HCT116 (cell line): Measurements from ENCODE around the gene OLIG3. TPM values are rescaled to one million over a fixed set of nuclear protein-coding genes. Genes with fewer than 3 reads are reported as not detected.

Source experiments
- ATAC-seq: fragments of 200-7000 bp; cut with Tn5 transposase; 2 replicates; pipeline ENCODE4 v1.9.1; 2020; ENCODE audit warnings: mild to moderate bottlenecking, moderate library complexity
- BruUV-seq: library from RNA; stranded (reverse); fragments of 400-500 nt; replicated peaks from 2 replicates; lab custom pipeline; 2021; lab: Mats Ljungman, UMichigan
- CTCF ChIA-PET: fragments of 300-600 bp; sonication (Branson Sonifier 250); formaldehyde crosslinking; loops from one replicate; lab custom pipeline; 2021; ENCODE audit warnings: antibody characterized with exemption; lab: Charles Lee
- POLR2A ChIA-PET: fragments of 300-600, 350-600 bp; sonication (Branson Sonifier 250); formaldehyde crosslinking; loops from one replicate; lab custom pipeline; 2021; ENCODE audit warnings: antibody characterized with exemption; lab: Charles Lee
- RAD21 ChIA-PET, 2 experiments: fragments of 300-600 bp; sonication (Branson Sonifier 250); formaldehyde crosslinking; loops; one replicate each; lab custom pipeline; 2023; ENCODE audit warnings: low total read pairs in 2 of 2; ENCODE audit not compliant: uncharacterized antibody in 2 of 2, unreplicated experiment in 2 of 2, low non-redundant PET in 1 of 2; lab: Charles Lee
- DNase-seq: peaks from one replicate; pipeline ENCODE4 v3.0.0-alpha.2; 2010; ENCODE audit warnings: low read depth, low spot score
- H2AFZ ChIP-seq: fragments of 200-600 bp; shearing (Covaris generic), sonication (generic); 2 replicates; pipeline ENCODE4 v1.6.1; 2017; ENCODE audit warnings: low read depth, mixed run types, mixed read lengths, antibody characterized with exemption, low read length; ENCODE audit not compliant: poor library complexity, severe bottlenecking
- H3K27ac ChIP-seq: 2 replicates; pipeline ENCODE4 v1.5.1; 2012; ENCODE audit warnings: low read depth, low read length
- H3K27me3 ChIP-seq: fragments of 200-600 bp; sonication (generic); 2 replicates; pipeline ENCODE4 v1.6.1; 2016; ENCODE audit warnings: mixed run types, low read length, mixed read lengths; ENCODE audit not compliant: insufficient read depth
- H3K36me3 ChIP-seq, 2 experiments: fragments of 200-500 bp in 1 of 2; fragments of 200-600 bp in 1 of 2; sonication (Bioruptor generic) in 1 of 2; sonication (generic) in 1 of 2; 2 replicates each; pipeline versions ENCODE4 v1.5.1 to v1.6.1; 2014 to 2016; ENCODE audit warnings: low read length in 2 of 2, inconsistent platforms in 1 of 2, mixed read lengths in 1 of 2, mixed run types in 1 of 2; ENCODE audit not compliant: insufficient read depth in 2 of 2, control insufficient read depth in 1 of 2
- H3K4me1 ChIP-seq, 2 experiments: fragments of 200-600 bp in 1 of 2; sonication (generic) in 1 of 2; 2 replicates each; pipeline versions ENCODE4 v1.5.1 to v1.6.1; 2012 to 2017; ENCODE audit warnings: low read length in 2 of 2, inconsistent platforms in 1 of 2, mild to moderate bottlenecking in 1 of 2, mixed read lengths in 1 of 2, mixed run types in 1 of 2, moderate library complexity in 1 of 2; ENCODE audit not compliant: insufficient read depth in 2 of 2, control insufficient read depth in 1 of 2
- H3K4me2 ChIP-seq: fragments of 200-600 bp; sonication (generic); 2 replicates; pipeline ENCODE4 v1.6.1; 2017; ENCODE audit warnings: mixed run types, low read length, mixed read lengths
- H3K4me3 ChIP-seq, 2 experiments: fragments of 200-600 bp in 1 of 2; sonication (generic) in 1 of 2; replicated peaks in 1 of 2; 2 replicates each; pipeline ENCODE4 v1.5.1; 2011 to 2016; ENCODE audit warnings: low read length in 2 of 2, control low read depth in 1 of 2, low read depth in 1 of 2, mild to moderate bottlenecking in 1 of 2, mixed read lengths in 1 of 2, mixed run types in 1 of 2
- H3K79me2 ChIP-seq: fragments of 200-600 bp; sonication (generic); 2 replicates; pipeline ENCODE4 v1.6.1; 2017; ENCODE audit warnings: mild to moderate bottlenecking, mixed run types, low read length, moderate library complexity, mixed read lengths; ENCODE audit not compliant: insufficient read depth
- H3K9ac ChIP-seq: fragments of 200-600 bp; sonication (generic); 2 replicates; pipeline ENCODE4 v1.6.1; 2016; ENCODE audit warnings: low read length, mixed read lengths
- H3K9me2 ChIP-seq: fragments of 200-600 bp; sonication (generic), shearing (Covaris generic); 2 replicates; pipeline ENCODE4 v1.6.1; 2017; ENCODE audit warnings: mixed run types, mild to moderate bottlenecking, moderate library complexity; ENCODE audit not compliant: insufficient read depth
- H3K9me3 ChIP-seq, 2 experiments: fragments of 200-500 bp in 1 of 2; fragments of 200-600 bp in 1 of 2; sonication (Bioruptor generic) in 1 of 2; sonication (generic) in 1 of 2; 2 replicates each; pipeline ENCODE4 v1.6.1; 2014 to 2017; ENCODE audit warnings: low read length in 2 of 2, mixed read lengths in 2 of 2, inconsistent platforms in 1 of 2, low read depth in 1 of 2, mild to moderate bottlenecking in 1 of 2, mixed run types in 1 of 2, moderate library complexity in 1 of 2; ENCODE audit not compliant: control insufficient read depth in 1 of 2, insufficient read depth in 1 of 2
- H4K20me1 ChIP-seq: fragments of 200-600 bp; sonication (generic), shearing (Covaris generic); 2 replicates; pipeline ENCODE4 v1.6.1; 2017; ENCODE audit warnings: mixed run types, mild to moderate bottlenecking, moderate library complexity; ENCODE audit not compliant: insufficient read depth
- CBX3 ChIP-seq: IDR thresholded peaks from 2 replicates; pipeline ENCODE4 v1.6.1; 2012; ENCODE audit warnings: low read depth
- EGR1 ChIP-seq: IDR thresholded peaks from 2 replicates; pipeline ENCODE4 v1.6.1; 2012; ENCODE audit warnings: low read depth
- ELF1 ChIP-seq: IDR thresholded peaks from 2 replicates; pipeline ENCODE4 v1.6.1; 2012; ENCODE audit warnings: low read depth, borderline replicate concordance
- EZH2 ChIP-seq: fragments of 200-600 bp; sonication (generic); IDR thresholded peaks from 2 replicates; pipeline ENCODE4 v1.6.1; 2017; ENCODE audit warnings: antibody characterized with exemption, mixed run types
- EZH2phosphoT487 ChIP-seq: fragments of 200-600 bp; IDR thresholded peaks from 2 replicates; pipeline ENCODE4 v1.6.1; 2018; ENCODE audit warnings: antibody characterized with exemption, borderline replicate concordance
- FOSL1 ChIP-seq: IDR thresholded peaks from 2 replicates; pipeline ENCODE4 v1.6.1; 2012; ENCODE audit warnings: low read depth
- JUND ChIP-seq: IDR thresholded peaks from 2 replicates; pipeline ENCODE4 v1.6.1; 2012
- POLR2A ChIP-seq: IDR thresholded peaks from 2 replicates; pipeline ENCODE4 v1.7.0; 2011; ENCODE audit warnings: borderline replicate concordance; ENCODE audit not compliant: insufficient read depth, insufficient read length; ENCODE audit errors: extremely low read depth
- POLR2AphosphoS5 ChIP-seq: IDR thresholded peaks from 2 replicates; pipeline ENCODE4 v1.6.1; 2011; ENCODE audit warnings: mild to moderate bottlenecking, low read depth, low read length, moderate library complexity
- RAD21 ChIP-seq: IDR thresholded peaks from 2 replicates; pipeline ENCODE4 v1.6.1; 2012; ENCODE audit warnings: low read depth, mild to moderate bottlenecking
- SIN3A ChIP-seq: IDR thresholded peaks from 2 replicates; pipeline ENCODE4 v1.6.1; 2012; ENCODE audit warnings: low read depth
- SRF ChIP-seq: IDR thresholded peaks from 2 replicates; pipeline ENCODE4 v1.6.1; 2012; ENCODE audit warnings: low read depth
- TCF7L2 ChIP-seq: IDR thresholded peaks from 2 replicates; pipeline ENCODE4 v1.7.0; 2011; ENCODE audit warnings: borderline replicate concordance, inconsistent platforms; ENCODE audit not compliant: insufficient read depth, insufficient read length; ENCODE audit errors: extremely low read depth
- YY1 ChIP-seq: IDR thresholded peaks from 2 replicates; pipeline ENCODE4 v1.6.1; 2011; ENCODE audit warnings: low read length, low read depth, moderate library complexity, mild to moderate bottlenecking; ENCODE audit not compliant: insufficient replicate concordance; ENCODE audit errors: extremely low read depth
- ZFX ChIP-seq: fragments of 450-650 bp; IDR thresholded peaks from 2 replicates; pipeline ENCODE4 v1.6.1; 2017
- intact Hi-C: fragments of 100-400 bp; cut with micrococcal nuclease; formaldehyde crosslinking; loops from 2 replicates; pipeline ENCODE4 v1.10.0; 2022
- total RNA-seq: library from RNA; stranded (reverse); gene quantifications from one replicate; pipeline ENCODE4 v1.2.1, GENCODE V29; 2021; ENCODE audit not compliant: unreplicated experiment
- TF ChIP-seq, protein P1 (sequence below): IDR thresholded peaks from 2 replicates; pipeline ENCODE4 v1.6.1; 2012
- TF ChIP-seq, protein P2 (sequence below), 3 experiments: fragments of 200-600 bp in 1 of 3; sonication (generic) in 1 of 3; IDR thresholded peaks in 2 of 3; conservative IDR thresholded peaks in 1 of 3; 2 replicates each; pipeline ENCODE4 v1.5.1; 2012 to 2017; ENCODE audit warnings: low read depth in 2 of 3, low read length in 2 of 3, antibody characterized with exemption in 1 of 3, borderline replicate concordance in 1 of 3, control low read depth in 1 of 3, mild to moderate bottlenecking in 1 of 3, mixed read lengths in 1 of 3, mixed run types in 1 of 3, moderate library complexity in 1 of 3; ENCODE audit not compliant: insufficient read depth in 1 of 3
- TF ChIP-seq, protein P3 (sequence below): IDR thresholded peaks from 2 replicates; pipeline ENCODE4 v1.6.1; 2012; ENCODE audit warnings: low read depth
- TF ChIP-seq, protein P4 (sequence below): IDR thresholded peaks from 2 replicates; pipeline ENCODE4 v1.6.1; 2012

Gene OLIG3
- total RNA-seq, 1 experiment from 2014 or later = not detected

DNA sequence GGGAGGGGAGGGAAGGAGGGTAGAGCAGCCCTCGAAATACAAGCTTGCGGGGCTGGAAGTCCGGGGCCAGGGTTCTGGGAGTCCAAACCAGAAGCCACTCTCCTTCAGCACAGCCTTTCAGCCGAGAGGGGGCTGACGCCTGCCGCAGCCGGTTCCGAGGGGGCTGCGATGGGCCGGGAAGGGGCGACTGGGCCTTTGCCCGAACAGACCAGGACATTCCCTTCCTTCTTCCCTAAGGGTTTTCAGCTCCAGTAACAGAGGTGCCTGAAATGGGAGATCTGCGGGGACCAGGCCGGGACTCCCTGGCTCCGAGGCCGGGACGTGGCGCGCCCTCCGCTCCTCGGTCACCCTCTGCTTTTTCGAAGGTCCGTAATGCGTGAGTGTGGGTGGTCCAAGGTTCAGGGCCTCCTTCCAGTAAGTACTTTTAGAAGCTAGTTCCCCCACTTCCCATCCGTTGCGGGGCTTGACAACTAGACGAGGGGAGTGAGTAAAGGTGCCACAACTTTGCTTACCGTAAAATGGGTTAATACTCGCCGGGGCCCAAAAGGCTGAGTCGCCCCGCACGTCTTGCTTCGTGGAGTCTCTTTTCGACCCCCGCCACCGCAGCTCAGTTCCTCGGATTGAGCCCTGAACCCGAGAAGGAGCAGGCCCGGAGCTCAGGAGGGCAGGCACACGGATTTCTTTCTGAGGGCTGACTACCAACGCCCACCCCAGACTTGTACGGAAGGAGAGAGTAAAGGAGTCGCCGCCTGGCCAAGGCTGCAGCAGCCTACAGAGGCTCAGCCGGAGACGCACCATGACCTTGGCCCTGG, 2.9 kb upstream of the OLIG3 start:
- no peak overlapping the region for H3K4me3 ChIP-seq
- H3K9me3 ChIP-seq = no peaks in the 10 kb centered on the region
- 0 out of 2 replicates have a peak, but pooled peaks cover 4% of the 10 kb centered on the region for H3K27me3 ChIP-seq
- H3K4me2 ChIP-seq = no peak overlapping the region
- no TSS peak for BruUV-seq
- intact Hi-C loops = no loop called here
- no peaks in the 10 kb centered on the region for H3K79me2 ChIP-seq
- H4K20me1 ChIP-seq = no peaks in the 10 kb centered on the region
- no peaks in the 10 kb centered on the region for H3K4me1 ChIP-seq
- DNase-seq (no peak), ATAC-seq (no peak)
- H3K9me2 ChIP-seq = no peaks in the 10 kb centered on the region
- no peak overlapping the region for H2AFZ ChIP-seq
- H3K27ac ChIP-seq = no peak overlapping the region
- ChIA-PET RAD21 (no interaction called here), POLR2A (no interaction called here), CTCF (no interaction called here)
- H3K9ac ChIP-seq = no peak overlapping the region
- no peaks in the 10 kb centered on the region for H3K36me3 ChIP-seq
- no peak for TF ChIP-seq POLR2A
- TF ChIP-seq SRF = no peak
- no peak for TF ChIP-seq EZH2phosphoT487
- no peak for TF ChIP-seq EGR1
- no peak for TF ChIP-seq TCF7L2
- no peak for TF ChIP-seq RAD21
- TF ChIP-seq, protein P1, sequence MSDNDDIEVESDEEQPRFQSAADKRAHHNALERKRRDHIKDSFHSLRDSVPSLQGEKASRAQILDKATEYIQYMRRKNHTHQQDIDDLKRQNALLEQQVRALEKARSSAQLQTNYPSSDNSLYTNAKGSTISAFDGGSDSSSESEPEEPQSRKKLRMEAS = no peak
- TF ChIP-seq POLR2AphosphoS5 = no peak
- TF ChIP-seq JUND = no peak
- no peak for TF ChIP-seq FOSL1
- no peak for TF ChIP-seq CBX3
- TF ChIP-seq, protein P2, sequence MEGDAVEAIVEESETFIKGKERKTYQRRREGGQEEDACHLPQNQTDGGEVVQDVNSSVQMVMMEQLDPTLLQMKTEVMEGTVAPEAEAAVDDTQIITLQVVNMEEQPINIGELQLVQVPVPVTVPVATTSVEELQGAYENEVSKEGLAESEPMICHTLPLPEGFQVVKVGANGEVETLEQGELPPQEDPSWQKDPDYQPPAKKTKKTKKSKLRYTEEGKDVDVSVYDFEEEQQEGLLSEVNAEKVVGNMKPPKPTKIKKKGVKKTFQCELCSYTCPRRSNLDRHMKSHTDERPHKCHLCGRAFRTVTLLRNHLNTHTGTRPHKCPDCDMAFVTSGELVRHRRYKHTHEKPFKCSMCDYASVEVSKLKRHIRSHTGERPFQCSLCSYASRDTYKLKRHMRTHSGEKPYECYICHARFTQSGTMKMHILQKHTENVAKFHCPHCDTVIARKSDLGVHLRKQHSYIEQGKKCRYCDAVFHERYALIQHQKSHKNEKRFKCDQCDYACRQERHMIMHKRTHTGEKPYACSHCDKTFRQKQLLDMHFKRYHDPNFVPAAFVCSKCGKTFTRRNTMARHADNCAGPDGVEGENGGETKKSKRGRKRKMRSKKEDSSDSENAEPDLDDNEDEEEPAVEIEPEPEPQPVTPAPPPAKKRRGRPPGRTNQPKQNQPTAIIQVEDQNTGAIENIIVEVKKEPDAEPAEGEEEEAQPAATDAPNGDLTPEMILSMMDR (IDR thresholded peaks at IDR 0.05 in 2 of 3, conservative IDR thresholded peaks at IDR 0.05 in 1 of 3; ENCODE audit: borderline replicate concordance in 1 of 3, insufficient read depth in 1 of 3, low read depth in 2 of 3, low read length in 2 of 3) = no peak
- TF ChIP-seq YY1 = no peak
- TF ChIP-seq ZFX = no peak
- TF ChIP-seq ELF1 = no peak
- no peak for TF ChIP-seq SIN3A
- TF ChIP-seq, protein P3, sequence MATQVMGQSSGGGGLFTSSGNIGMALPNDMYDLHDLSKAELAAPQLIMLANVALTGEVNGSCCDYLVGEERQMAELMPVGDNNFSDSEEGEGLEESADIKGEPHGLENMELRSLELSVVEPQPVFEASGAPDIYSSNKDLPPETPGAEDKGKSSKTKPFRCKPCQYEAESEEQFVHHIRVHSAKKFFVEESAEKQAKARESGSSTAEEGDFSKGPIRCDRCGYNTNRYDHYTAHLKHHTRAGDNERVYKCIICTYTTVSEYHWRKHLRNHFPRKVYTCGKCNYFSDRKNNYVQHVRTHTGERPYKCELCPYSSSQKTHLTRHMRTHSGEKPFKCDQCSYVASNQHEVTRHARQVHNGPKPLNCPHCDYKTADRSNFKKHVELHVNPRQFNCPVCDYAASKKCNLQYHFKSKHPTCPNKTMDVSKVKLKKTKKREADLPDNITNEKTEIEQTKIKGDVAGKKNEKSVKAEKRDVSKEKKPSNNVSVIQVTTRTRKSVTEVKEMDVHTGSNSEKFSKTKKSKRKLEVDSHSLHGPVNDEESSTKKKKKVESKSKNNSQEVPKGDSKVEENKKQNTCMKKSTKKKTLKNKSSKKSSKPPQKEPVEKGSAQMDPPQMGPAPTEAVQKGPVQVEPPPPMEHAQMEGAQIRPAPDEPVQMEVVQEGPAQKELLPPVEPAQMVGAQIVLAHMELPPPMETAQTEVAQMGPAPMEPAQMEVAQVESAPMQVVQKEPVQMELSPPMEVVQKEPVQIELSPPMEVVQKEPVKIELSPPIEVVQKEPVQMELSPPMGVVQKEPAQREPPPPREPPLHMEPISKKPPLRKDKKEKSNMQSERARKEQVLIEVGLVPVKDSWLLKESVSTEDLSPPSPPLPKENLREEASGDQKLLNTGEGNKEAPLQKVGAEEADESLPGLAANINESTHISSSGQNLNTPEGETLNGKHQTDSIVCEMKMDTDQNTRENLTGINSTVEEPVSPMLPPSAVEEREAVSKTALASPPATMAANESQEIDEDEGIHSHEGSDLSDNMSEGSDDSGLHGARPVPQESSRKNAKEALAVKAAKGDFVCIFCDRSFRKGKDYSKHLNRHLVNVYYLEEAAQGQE = no peak
- TF ChIP-seq, protein P4, sequence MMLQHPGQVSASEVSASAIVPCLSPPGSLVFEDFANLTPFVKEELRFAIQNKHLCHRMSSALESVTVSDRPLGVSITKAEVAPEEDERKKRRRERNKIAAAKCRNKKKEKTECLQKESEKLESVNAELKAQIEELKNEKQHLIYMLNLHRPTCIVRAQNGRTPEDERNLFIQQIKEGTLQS = no peak
- no peak for TF ChIP-seq EZH2
